Activated CD4-positive, CD25-positive, alpha-beta regulatory T cell treated with anti-CD3 and anti-CD28 coated beads, Interleukin-2, amount 50 U/mL, for 24 hours (primary cell): ENCODE results near the gene STPG2.
"Not testable (repeated sequence)": the region's sequence is repeated elsewhere in the genome, so short reads cannot be mapped to it uniquely, and the experiment has no call there.

Experiments
- ATAC-seq, 2 donors: fragments of 150-1000 bp; cut with Tn5 transposase; one replicate each; pipeline ENCODE4 v1.10.0; 2021; ENCODE audit warnings: mild to moderate bottlenecking in 1 of 2, moderate library complexity in 1 of 2

The STPG2 gene

DNA sequence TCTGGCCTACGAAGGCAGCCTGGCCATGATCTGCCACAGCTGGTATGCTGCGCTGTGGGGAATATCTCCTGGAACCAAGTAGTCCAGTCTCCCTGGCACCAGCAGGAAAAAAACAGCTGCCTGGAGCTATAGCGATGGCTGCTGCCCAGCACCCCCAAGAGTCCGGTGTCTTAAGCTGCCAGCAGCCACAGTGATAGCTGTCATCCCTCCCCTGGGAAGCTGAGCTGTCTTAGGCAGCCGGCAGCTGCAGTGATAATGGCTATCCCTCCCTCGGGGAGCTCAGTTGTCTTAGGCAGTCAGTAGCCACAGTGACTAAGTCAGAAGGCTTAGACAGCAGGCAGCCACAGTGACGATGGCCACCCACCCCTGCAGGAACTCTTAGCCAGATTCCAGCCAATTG, 205.1 kb downstream of the STPG2 start:
- ATAC-seq = no peak

DNA sequence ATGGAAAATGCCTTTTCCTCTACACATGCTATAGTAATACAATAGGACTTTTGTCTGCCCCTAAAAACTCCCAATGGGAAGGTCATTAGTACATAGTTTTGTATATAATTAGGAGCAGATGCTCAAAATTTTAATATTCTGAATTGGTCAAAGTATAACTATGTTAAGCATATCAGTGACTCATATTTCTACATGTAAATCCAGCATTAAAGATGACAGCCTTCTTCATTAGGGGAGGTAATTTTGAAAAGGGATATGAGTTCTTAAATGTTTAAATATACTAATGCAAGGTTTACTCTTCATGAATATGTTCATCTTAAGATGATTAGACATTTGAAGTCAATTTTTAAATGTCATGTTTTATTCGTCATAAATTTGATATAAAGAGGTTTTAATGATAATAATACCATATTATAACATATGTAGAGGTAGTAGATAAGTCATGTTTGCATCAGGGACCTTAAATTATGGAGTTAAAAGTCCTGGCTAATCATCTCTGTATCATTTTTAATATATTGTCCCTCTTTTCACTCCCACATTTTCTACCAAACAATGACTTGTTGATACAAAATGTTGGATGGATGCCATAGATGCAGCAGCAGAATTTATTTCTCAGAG, 218.8 kb downstream of the STPG2 start:
- ATAC-seq = no peak

- no peak for ATAC-seq
These were observed 220.2 kb downstream of the STPG2 start for GRCh38 chr4:97923096-97923495.

GRCh38 chr4:97917115-97917514, 226.2 kb downstream of the STPG2 start:
- ATAC-seq = no peak

- ATAC-seq = no peak
These were observed 231.1 kb downstream of the STPG2 start for GRCh38 chr4:97912156-97912555.

DNA sequence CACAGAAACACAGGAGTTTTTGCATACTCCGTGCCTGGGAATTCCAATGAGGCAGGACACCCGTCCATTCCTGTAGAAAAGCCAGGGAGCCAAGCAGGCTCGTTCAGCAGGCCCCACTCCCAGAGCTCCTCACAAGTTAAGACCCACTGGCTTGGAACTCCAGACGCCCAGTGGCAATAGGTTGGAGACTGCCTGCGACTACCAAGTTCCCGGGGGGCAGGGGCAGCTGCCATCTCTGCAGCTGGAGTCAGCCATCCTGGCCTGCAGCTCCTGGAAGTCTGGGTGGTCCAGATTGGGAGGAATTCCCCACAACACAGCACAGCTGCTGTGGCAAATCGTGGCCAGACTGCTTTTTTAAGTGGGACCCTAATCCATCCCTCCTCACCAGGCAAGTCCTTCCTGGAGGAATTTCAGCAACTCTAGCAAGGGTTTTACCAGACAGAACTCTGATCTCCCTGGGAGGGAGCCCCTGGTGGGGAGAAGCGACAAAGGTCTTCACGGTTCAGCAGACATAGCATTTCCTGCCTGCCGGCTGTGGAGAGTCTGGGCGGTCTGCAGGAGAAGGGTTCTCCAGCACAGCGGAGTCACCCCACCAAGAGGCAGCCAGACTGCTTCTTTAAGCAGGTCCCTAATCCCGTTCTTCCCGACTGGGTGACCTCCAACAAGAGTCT, 231.9 kb downstream of the STPG2 start:
- no peak for ATAC-seq

DNA sequence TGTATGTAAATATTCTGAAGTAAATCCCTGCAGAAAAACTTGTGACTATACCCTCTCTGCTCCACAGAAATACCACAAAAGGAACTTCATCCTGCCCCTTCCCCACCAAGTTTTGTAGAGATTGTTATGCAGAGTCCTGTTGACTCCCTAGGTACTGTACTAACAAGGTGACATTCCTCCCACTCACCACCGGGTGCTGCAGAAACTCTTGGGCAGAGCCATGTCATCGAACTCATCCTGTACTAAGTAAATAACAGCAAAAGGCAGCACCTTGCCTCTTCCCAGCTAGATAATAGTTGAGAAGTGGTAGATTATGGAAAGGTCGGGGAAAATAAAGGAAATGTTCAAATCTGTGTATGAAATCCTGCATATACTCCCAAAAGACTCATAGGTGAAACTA, 233.3 kb downstream of the STPG2 start:
- no peak for ATAC-seq

GRCh38 chr4:97903436-97904189, 239.7 kb downstream of the STPG2 start:
- not testable (repeated sequence) for ATAC-seq

GRCh38 chr4:97900229-97900628, 243.0 kb downstream of the STPG2 start:
- ATAC-seq = no peak

DNA sequence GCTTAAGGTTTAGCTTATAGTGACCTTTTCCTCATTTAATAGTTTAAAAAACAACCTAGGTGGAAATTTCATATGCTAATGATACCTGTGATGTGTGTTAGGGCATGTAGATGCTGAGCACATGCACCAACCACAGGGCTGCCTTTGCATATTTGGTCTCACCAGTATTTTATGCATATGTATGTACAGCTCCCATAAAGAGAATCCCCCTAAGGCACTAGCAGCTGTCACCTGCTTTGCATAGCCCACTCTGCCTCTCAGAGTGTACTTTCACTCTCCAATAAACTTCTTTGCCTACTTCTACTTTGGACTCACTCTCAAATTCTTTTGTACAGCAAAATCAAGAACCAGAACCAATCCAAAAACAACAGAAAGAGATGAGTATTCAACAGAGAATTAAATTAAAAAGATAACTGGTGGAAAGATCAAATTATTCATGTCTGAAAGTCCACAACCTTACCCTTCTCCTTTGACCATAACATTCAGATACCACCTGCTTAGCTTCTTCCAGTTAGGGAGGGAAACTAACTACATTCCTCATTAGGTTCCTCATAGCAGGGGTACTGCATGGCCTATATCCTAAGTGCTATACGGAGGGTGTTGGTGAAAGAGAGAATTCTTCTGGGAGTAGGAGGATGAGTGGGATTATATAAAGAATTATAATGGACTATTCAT, 250.5 kb downstream of the STPG2 start:
- no peak for ATAC-seq

GRCh38 chr4:97879942-97880341, 263.3 kb downstream of the STPG2 start:
- ATAC-seq = no peak

DNA sequence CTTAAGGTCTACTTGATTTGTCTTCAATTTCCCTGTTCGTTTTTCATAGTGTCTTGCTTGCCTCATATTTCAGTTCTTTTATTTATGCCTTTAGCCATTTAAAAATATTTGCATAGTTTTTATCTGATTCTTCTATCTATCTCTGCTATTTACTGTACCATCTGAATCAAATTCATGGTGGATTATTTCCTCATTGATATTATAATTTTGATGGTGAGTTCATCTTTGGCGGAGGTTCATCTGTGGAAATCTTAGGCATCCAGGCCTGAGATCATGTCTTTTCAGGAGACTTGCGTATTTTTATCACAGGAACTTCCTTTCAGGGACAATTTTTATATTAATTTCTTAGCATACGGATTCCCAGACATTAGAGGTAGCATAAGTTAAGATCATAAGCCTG, 275.2 kb downstream of the STPG2 start:
- no peak for ATAC-seq

DNA sequence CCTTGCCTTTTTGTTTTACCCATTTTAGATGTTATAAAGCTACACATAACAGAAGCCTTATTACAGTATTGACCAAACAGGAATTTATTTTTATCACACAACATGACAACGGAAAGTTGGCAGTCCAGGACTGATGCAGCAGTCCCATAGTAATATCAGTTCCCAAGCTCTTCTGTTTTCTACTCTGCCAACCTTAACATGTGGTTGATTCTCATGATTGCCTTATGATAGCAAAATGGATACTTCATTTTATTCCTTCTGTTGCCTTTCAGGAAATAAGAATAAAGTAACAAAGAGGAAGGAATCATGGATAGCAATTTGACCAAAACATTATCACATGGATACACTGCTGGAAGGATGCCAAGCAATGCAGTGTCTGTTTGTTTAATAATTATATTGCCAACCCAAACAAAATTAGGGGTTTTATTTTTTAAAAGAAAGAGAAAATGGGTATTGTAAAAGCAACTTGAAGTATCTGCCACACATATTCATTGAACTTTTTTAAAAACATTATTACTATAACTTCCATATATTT, 275.7 kb downstream of the STPG2 start:
- ATAC-seq = no peak

DNA sequence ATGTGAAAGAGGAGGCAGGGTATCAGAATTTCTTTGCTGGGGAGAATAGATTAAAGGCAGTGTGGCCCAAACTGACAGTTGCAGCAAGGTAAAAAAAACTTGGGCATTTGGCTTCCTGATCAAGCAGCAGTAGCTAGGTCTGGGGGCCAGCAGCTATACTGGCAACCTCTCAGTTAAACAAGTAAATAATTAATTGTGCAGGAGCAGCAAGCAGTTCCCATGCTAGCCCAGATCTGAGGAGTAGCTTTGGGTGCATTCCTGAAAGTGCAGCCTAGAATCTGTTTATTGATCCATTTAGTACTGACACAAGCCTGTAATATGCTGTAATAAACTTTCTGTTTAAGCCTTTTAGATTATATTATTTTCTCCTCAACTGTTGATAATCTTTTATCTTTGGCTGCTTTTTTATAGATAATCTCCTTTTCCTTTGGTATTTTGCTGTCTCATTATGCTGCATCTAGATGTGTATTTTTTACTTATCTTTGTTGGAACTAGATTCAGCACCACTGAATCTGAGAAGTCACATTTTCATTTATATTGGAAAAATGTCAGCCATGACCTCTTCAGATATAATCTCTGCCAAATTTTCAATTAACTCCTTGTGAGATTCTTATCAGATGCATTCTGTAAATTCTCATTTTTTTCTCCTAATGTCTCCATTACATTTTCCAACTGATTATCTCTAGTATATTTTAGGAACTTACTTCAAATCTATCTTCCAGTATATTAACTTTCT, 276.3 kb downstream of the STPG2 start:
- ATAC-seq = no peak

GRCh38 chr4:97851115-97851514, 292.2 kb downstream of the STPG2 start:
- no peak for ATAC-seq

GRCh38 chr4:97845758-97846157, 297.5 kb downstream of the STPG2 start:
- ATAC-seq = no peak

- ATAC-seq = no peak
These were observed 301.8 kb downstream of the STPG2 start for GRCh38 chr4:97841512-97841911.

- no peak for ATAC-seq
These were observed 306.6 kb downstream of the STPG2 start for GRCh38 chr4:97836662-97837061.

GRCh38 chr4:97828646-97829045, 314.6 kb downstream of the STPG2 start:
- no peak for ATAC-seq

GRCh38 chr4:97819294-97819693, 324.0 kb downstream of the STPG2 start:
- no peak for ATAC-seq

DNA sequence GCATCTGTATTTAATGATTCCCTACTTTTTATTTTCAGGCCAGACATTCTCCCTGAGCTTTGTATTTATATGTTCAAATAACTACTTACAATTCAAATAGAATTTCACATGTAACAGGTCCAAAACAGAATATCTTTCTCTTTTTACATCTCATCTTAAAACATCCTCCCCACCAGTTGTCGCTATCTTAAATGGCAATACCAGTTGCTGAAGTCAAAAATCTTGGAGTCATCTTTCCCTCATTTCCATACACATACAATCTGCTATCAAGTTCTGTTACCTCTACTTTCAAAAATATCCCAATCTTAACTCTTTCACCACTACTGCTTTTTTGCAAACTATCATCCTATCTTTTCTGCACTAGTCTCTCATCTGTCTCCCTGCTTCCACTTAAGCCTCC, 330.5 kb downstream of the STPG2 start:
- ATAC-seq = no peak

DNA sequence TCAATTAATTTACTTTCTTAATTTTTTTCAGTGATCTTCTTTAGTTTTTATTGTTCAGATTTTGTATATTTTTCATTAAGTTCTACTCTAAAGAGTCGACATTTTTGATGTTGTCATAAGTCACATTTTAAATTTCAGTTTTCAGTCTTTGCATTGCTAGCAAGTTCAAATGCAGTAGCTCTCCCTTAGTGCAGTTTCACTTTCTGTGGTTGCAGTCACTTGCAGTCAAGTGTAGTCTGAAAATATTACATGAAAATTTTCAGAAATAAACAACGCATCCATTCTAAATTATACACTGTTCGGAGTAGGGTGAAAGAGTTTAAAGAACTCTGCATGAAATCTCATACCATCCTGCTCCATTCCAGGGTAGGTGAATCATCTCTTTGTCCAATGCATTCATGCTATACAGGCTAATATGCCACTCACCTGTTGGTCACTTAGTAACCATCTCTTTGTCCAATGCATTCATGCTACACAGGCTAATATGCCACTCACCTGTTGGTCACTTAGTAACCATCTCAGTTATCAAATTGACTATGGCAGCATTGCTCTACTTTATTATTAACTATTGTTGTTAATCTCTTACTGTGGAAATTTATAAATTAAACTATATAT, 356.9 kb downstream of the STPG2 start:
- ATAC-seq = no peak
